ENCODE data around the gene CXCL13. TPM values are rescaled to one million over a fixed set of nuclear protein-coding genes. Genes with fewer than 3 reads are reported as not detected.

CXCL13 gene
- polyA plus RNA-seq, 1 of the 3 experiments (the other 2 are of a cell fraction): not detected

Other genes starting within 250 kb of the CXCL13 start
- 2.3 and 2.8 TPM in 2 replicates for gene CNOT6L, start 213.5 kb downstream of the CXCL13 start, polyA plus RNA-seq (2012; rRNA removed)